NCI-H146 treated with DMSO at 0.1 percent for 48 hours (cell line): Measurements from ENCODE around the gene ITPRIPL2.
A peak's percentile ranks its signal among the peaks of the same experiment; 100 is the strongest.

Experiments used
- DNase-seq: peaks from one replicate; lab custom pipeline; 2025; ENCODE audit not compliant: unreplicated experiment; lab: John Stamatoyannopoulos, UW

Gene ITPRIPL2

DNA sequence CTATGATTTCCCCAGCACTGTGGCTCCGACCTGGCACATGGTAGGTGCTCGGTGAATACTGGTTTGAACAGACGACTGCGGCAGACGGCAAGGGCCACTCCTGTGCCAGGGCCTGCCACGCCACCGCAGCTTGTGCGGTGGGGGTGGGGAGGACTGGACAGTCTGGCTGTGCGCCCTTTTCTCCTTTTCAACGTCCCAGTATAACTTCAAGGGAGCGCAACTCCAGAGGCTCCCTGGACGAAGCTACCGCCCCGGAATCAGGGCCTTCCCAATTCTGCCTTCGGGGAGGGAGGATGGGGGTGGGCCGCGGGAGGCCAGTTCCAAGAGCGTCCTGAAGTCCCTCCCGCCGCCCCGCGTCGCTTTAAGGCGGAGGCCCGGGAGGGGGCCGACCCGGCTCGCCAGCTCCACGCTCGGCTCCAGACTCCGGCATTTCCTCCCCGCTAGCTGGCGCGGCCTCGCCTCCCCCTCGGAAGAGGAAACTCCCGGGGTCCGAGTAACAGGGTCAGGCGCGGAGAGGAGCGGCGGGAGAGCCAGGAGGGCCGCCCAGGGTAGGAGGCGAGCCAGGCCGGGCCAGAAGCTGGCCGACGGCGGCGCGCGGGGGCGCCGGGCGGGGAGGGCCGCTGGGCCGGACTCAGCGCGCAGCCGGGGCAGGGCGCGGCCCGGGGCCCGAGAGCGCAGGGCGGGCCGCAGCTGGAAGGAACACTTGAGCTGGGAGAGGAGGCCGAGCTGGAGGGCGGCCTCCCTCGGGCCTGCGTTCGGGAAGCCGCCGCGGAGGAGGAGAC is at the start of gene ITPRIPL2:
Gene ITPRIPL2, plus strand, starts transcription at position 388 of the 782 bp plus-strand sequence. CDS start 498 bp downstream, outside the sequence.
- peak; percentile 43 for DNase-seq

DNA sequence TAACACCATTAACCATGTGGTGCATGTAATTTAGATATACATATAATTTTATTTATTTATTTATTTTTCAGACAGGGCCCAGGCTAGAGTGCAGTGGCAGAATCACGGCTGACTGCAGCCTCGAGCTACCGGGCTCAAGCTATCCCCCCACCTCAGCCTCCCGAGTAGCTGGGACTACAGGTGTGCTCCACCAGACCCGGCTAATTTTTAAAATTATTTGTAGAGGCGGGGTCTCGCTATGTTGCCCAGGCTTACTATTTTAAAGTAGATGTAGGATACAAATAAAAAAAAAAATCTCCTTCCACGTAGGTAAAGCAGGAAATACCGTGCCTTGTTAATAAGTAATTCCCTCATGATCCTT is 46.8 kb upstream of the ITPRIPL2 start:
- no peak for DNase-seq

GRCh38 chr16:19067349-19068236 is 46.2 kb upstream of the ITPRIPL2 start, which contains the start of gene COQ7:
TSS of gene COQ7 (plus strand) at chr16:19067614. CDS start at chr16:19067665, 51 bp downstream.
- DNase-seq = peak; percentile 99

GRCh38 chr16:19068237-19068815 is 45.4 kb upstream of the ITPRIPL2 start:
- DNase-seq = no peak

DNA sequence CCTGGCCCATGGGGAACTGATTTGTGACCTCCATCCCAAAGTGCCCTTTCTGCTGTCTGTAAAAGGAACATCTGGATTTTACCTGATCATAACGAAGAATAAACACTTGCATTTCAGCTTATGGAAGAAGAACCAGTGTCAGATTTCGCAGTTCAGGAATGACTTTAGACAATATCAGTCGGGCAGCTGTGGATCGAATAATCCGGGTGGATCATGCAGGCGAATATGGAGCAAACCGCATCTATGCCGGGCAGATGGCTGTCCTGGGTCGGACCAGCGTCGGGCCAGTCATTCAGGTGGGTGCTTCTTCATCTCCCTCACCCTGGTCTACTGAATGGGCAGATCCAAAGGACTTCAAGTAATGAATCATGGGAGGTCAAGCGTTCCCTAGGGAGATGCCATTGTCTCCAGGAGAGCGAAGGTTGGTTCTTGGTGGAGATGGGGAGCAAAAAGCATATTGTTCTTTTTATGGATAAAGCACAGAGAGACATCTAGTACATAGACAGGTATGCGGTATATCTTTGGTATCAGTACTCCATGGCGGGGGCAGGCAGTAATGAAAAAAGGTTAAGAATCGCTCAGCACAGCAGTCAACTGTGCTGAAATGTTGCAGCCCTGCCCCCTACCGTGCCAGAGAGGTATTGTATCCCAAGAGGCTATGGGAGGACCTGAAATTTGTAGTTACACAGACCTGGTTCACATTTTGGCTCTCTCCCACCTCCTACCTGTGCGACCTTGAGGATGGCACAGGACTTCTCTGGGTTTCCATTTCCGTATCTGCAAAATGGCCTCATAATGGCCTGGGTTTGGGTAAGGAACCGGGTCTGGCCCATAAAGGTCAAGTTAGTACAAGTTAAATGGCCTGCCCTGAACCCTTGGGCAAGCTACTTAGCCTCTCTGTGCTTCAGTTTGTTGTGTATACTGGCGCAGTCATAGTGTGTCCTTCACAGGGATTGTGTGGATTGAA is 41.7 kb upstream of the ITPRIPL2 start:
- DNase-seq = peak; percentile 23

DNA sequence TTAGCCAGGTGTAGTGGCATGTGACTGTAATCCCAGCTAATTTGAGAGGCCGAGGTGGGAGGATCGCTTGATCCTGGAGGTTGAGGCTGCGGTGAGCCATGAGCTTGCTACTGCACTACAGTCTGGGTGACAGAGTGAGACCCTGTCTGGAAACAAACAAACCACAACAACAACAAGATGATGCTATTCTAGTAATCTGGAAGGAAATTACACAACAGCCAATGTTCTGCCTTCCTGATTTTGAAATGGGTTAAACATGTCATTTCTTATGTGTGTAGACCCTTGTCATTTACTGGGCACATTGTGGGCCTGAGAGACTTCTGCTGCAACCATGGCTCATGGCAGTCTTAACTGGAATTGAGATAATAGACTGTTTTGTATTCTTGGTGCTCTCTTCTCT is 40.4 kb upstream of the ITPRIPL2 start:
- DNase-seq = no peak

DNA sequence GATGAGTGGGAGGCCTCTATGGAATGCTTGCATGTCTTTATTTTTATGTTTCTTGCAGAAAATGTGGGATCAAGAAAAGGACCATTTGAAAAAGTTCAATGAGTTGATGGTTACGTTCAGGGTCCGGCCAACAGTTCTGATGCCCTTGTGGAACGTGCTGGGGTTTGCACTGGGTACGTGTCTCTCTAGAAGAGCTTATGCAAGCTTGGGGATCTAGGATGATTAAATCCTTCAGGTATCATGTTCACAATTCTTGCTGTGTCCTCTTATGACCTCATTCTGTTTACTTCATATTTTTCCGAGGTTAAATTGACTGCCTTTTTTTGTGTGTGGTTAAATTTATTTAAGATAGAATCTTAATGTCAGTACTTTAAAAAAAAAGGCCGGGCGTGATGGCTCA is 39.9 kb upstream of the ITPRIPL2 start:
- no peak for DNase-seq

DNA sequence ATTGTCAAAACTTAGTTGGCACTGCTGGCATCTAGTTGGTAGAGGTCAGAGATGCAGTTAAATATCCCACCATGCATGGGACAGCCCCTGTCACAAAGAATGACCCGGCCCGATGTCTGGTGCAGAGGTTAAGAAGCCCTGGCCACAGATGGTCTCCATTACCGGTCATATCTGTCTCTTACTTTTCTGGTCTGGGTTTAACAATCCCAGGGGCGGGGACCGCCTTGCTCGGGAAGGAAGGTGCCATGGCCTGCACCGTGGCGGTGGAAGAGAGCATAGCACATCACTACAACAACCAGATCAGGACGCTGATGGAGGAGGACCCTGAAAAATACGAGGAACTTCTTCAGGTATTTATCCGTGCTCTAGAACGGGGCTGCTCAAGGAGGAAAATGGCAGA is 38.3 kb upstream of the ITPRIPL2 start:
- DNase-seq = no peak

DNA sequence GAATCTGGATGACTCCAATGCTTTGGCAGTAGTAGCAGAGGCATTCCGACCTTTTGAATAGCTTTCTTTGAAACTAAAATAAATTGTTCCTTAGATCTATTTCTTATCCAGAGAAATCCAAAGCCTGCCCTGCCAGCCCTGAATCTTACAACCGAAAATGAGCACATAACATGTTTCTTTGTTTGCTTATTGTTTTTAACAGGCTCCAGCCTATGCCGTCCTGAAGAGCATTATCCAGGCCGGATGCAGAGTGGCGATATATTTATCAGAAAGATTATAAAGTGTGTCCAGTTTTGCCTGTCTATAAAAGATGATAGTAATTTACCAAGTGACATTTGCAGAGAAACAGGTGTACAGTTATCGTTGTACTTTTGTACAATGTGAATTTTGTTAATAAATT is 35.9 kb upstream of the ITPRIPL2 start:
- DNase-seq = no peak

GRCh38 chr16:19083670-19084069 is 30.1 kb upstream of the ITPRIPL2 start:
- no peak for DNase-seq

- DNase-seq = no peak
Measured at GRCh38 chr16:19084139-19084538, 29.6 kb upstream of the ITPRIPL2 start.

DNA sequence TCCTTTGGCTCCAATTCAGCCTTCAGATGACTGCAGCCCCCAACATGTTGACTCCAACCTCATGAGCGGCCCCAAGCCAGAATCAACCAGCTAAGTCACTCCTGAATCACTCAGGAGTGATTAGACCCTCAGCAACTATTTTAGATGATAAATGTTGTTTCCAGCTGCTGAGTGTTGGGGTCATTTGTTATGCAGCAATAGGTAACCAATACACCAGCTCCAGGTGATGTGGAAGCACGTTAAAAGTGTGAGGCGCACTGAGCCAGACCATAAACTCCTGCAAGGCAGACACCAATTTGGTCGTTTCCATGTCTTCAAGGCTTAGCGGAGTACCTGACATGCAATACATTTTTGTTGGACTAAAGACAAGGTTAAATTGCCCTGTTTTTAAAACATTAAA is 28.9 kb upstream of the ITPRIPL2 start:
- DNase-seq = no peak

DNA sequence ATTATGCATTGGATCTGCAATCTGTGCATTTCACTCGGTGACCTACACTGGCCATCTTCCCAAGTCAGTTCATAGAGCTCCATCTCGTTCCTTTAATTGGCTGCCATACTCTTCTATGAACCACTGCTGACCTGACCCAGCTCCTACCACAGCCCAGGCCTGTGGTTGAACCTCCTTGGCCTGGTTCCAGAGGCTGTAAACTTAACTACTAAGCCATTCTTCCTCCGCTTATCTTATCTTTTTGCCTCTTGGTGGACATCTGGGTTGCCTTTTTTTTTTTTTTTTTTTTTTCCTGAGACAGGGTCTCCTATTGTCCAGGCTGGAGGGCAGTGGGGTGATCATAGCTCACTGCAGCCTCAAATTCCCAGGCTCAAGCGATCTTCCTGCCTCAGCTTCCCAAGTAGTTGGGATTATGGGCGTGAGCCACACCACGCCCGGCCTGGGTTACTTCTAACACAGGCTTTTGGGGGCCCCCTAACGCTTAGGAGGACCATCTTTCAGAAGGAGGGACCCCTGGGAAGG is 28.0 kb upstream of the ITPRIPL2 start:
- DNase-seq = no peak

DNA sequence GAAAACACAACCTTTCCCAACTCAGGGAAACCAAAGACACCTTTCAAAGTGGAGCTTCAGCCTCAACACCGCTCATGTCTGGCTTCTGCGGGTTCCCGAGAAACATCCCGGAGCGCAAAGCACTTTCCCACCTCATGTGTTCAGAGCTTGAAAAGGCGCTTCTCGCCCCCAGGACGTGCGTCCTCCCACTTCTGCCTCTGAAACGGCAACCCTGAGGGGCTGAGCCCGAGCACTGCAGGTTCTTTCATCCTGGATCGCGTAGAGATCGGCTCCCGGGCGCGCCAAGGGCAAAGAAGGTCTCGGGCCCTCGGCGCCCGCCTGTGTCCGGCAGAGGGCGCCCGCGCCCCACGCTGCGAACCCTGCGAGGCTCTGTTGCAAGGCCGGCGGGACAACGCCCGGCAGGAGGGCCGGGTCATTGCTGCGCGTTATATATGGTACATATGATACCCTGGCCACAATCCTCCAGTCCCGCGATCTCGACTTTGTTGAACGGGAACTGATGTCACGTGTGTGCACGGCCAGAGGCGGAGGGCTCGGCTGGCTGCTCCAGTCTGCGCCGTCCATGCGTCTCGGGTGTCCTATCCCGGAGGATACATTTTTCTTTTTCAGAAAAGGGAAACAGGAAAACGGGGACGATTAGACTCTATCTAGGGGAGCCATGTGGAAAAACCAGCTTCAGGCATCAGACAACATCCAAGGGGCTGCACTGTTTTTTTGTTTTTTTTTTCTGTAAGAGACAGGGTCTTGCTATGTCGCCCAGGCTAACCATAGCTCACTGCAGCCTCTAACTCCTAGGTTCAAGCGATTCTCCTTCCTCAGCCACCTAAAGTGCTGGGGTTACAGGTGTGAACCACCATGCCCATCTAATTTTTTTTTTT is 27.2 kb upstream of the ITPRIPL2 start:
- DNase-seq = peak; percentile 96

GRCh38 chr16:19088341-19088916 is 25.3 kb upstream of the ITPRIPL2 start:
- DNase-seq = peak; percentile 19

GRCh38 chr16:19089410-19089955 is 24.3 kb upstream of the ITPRIPL2 start:
- no peak for DNase-seq

GRCh38 chr16:19090916-19091315 is 22.8 kb upstream of the ITPRIPL2 start:
- no peak for DNase-seq

DNA sequence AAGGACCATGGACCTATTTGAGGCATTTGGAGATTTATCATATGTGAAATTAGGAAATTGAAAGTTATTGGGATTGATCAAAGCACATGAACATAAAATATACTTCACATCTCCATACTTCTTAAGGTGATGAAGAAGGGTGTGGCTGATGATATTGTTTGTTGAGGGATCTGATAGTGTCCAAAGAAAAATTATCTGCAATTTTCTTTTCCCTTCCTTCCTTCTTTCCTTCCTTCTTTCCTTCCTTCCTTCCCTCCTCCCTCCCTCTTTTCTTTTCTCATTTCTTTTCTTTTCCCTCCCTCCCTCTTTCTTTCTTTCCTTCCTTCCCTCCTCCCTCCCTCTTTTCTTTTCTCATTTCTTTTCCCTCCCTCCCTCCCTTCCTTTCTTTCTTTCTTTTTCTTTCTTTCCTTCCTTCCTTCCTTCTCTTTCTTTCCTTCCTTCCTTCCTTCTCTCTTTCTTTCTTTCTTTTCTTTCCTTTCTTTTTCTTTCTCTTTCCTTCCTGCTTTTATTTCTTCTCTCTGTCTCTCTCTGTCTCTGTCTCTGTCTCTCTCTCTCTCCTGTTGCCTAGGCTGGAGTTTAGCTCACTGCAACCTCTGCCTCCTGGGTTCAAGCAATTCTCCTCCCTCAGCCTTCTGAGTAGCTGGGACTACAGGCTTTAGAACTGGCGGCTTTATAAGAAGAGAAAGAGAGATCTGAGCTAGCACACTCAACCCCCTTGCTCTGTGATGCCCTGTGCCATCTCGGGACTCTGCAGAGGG is 20.9 kb upstream of the ITPRIPL2 start:
- DNase-seq = no peak
